H1 (cell line): Measurements from ENCODE around the gene TTC13. TPM values are rescaled to one million over a fixed set of nuclear protein-coding genes. Genes with fewer than 3 reads are reported as not detected.

Source experiments
- CTCF ChIA-PET: fragments of 300-600 bp; sonication (Branson Sonifier 250); formaldehyde crosslinking; loops from one replicate; lab custom pipeline; 2021; ENCODE audit not compliant: partially characterized antibody; lab: Charles Lee
- POLR2A ChIA-PET: fragments of 300-600 bp; sonication (Branson Sonifier 250); formaldehyde crosslinking; loops from one replicate; lab custom pipeline; 2021; ENCODE audit warnings: inconsistent platforms; ENCODE audit not compliant: partially characterized antibody; lab: Charles Lee
- DNase-seq, 2 experiments: peaks; one replicate each; pipeline versions ENCODE4 v3.0.0 to v3.0.0-alpha.2; 2010 to 2022; ENCODE audit warnings: low spot score in 2 of 2, low read depth in 1 of 2, mixed read lengths in 1 of 2
- FAIRE-seq: peaks from 2 replicates; lab custom pipeline; 2011; peaks lifted over from hg19 to GRCh38; lab: Jason Lieb, UNC
- H2AFZ ChIP-seq: 2 replicates; pipeline ENCODE4 v1.8.1; 2012; ENCODE audit warnings: low read length, inconsistent platforms
- H2AK5ac ChIP-seq: 2 replicates; pipeline ENCODE4 v1.6.1; 2013; ENCODE audit warnings: low read depth, low read length
- H2BK120ac ChIP-seq: replicated peaks from 2 replicates; pipeline ENCODE3; 2013; ENCODE audit warnings: low read depth, low read length, inconsistent platforms
- H2BK12ac ChIP-seq: 2 replicates; pipeline ENCODE4 v1.6.1; 2013; ENCODE audit warnings: low read depth, low read length
- H2BK15ac ChIP-seq: 2 replicates; pipeline ENCODE4 v1.6.1; 2013; ENCODE audit warnings: low read length
- H2BK20ac ChIP-seq: 2 replicates; pipeline ENCODE4 v1.6.1; 2013; ENCODE audit warnings: low read length
- H2BK5ac ChIP-seq: 2 replicates; pipeline ENCODE4 v1.6.1; 2013; ENCODE audit warnings: low read depth, low read length
- H3K14ac ChIP-seq: 2 replicates; pipeline ENCODE4 v1.6.1; 2013; ENCODE audit warnings: inconsistent platforms; ENCODE audit not compliant: insufficient read length
- H3K18ac ChIP-seq: 2 replicates; pipeline ENCODE4 v1.6.1; 2013; ENCODE audit warnings: low read length; ENCODE audit errors: extremely low read depth
- H3K23ac ChIP-seq: 2 replicates; pipeline ENCODE4 v1.6.1; 2013; ENCODE audit warnings: inconsistent platforms; ENCODE audit not compliant: insufficient read length
- H3K23me2 ChIP-seq: 2 replicates; pipeline ENCODE4 v1.6.1; 2013; ENCODE audit warnings: low read depth, low read length
- H3K27ac ChIP-seq: 2 replicates; pipeline ENCODE4 v1.6.1; 2011; ENCODE audit warnings: low read depth, low read length, inconsistent platforms
- H3K27me3 ChIP-seq, 4 experiments: replicated peaks in 1 of 4; 1 replicate in 1 of 4; 2 replicates in 3 of 4; pipeline versions ENCODE4 v1.6.1 to v1.8.1; 2011 to 2013; ENCODE audit warnings: low read length in 3 of 4, mild to moderate bottlenecking in 3 of 4, inconsistent platforms in 2 of 4, mixed read lengths in 2 of 4, moderate library complexity in 1 of 4; ENCODE audit not compliant: control insufficient read depth in 3 of 4, insufficient read depth in 3 of 4; ENCODE audit errors: extremely low read depth in 1 of 4
- H3K36me3 ChIP-seq, 4 experiments: 2 replicates each; pipeline versions ENCODE4 v1.6.1 to v1.8.1; 2011 to 2013; ENCODE audit warnings: mild to moderate bottlenecking in 4 of 4, low read length in 3 of 4, moderate library complexity in 2 of 4, control low read depth in 1 of 4, inconsistent platforms in 1 of 4; ENCODE audit not compliant: insufficient read depth in 4 of 4, control insufficient read depth in 2 of 4
- H3K4ac ChIP-seq: replicated peaks from 2 replicates; pipeline ENCODE3; 2013; ENCODE audit warnings: low read length, low read depth, mixed read lengths, inconsistent platforms; ENCODE audit not compliant: insufficient read length
- H3K4me1 ChIP-seq, 4 experiments: replicated peaks in 1 of 4; 1 replicate in 1 of 4; 2 replicates in 3 of 4; pipeline versions ENCODE4 v1.6.1 to v1.8.1; 2011 to 2013; ENCODE audit warnings: low read length in 3 of 4, inconsistent platforms in 2 of 4, mixed read lengths in 1 of 4; ENCODE audit not compliant: insufficient read depth in 4 of 4, control insufficient read depth in 3 of 4
- H3K4me2 ChIP-seq, 2 experiments: 2 replicates each; pipeline versions ENCODE4 v1.6.1 to v1.8.1; 2011 to 2013; ENCODE audit warnings: low read depth in 2 of 2, low read length in 2 of 2, control low read depth in 1 of 2, inconsistent platforms in 1 of 2, mild to moderate bottlenecking in 1 of 2; ENCODE audit not compliant: insufficient read depth in 1 of 2
- H3K4me3 ChIP-seq, 4 experiments: fragments of 200-600, 300-600 bp in 1 of 4; sonication (generic), shearing (Covaris generic), sonication (Bioruptor Twin) in 1 of 4; 2 replicates each; pipeline versions ENCODE4 v1.5.1 to v1.8.1; 2011 to 2016; ENCODE audit warnings: low read length in 4 of 4, low read depth in 3 of 4, control low read depth in 2 of 4, inconsistent platforms in 2 of 4, mild to moderate bottlenecking in 2 of 4, mixed read lengths in 1 of 4, moderate library complexity in 1 of 4; ENCODE audit not compliant: insufficient read depth in 2 of 4; ENCODE audit errors: extremely low read depth in 1 of 4
- H3K56ac ChIP-seq: replicated peaks from 2 replicates; pipeline ENCODE3; 2013; ENCODE audit warnings: low read depth, mild to moderate bottlenecking, mixed read lengths, low read length, inconsistent platforms; ENCODE audit not compliant: insufficient read length
- H3K79me1 ChIP-seq: 2 replicates; pipeline ENCODE4 v1.6.1; 2013; ENCODE audit warnings: low read depth, low read length, control low read depth
- H3K79me2 ChIP-seq, 2 experiments: 2 replicates each; pipeline versions ENCODE4 v1.6.1 to v1.8.1; 2012 to 2013; ENCODE audit warnings: low read length in 2 of 2, mild to moderate bottlenecking in 2 of 2, inconsistent platforms in 1 of 2; ENCODE audit not compliant: insufficient read depth in 2 of 2, control insufficient read depth in 1 of 2
- H3K9ac ChIP-seq, 4 experiments: replicated peaks in 1 of 4; 1 replicate in 1 of 4; 2 replicates in 3 of 4; pipeline versions ENCODE4 v1.6.1 to v1.8.1; 2011 to 2013; ENCODE audit warnings: low read depth in 3 of 4, low read length in 3 of 4, control low read depth in 2 of 4, mild to moderate bottlenecking in 2 of 4, moderate library complexity in 2 of 4, inconsistent platforms in 1 of 4; ENCODE audit errors: extremely low read depth in 1 of 4
- H3K9me3 ChIP-seq, 2 experiments: 2 replicates each; pipeline versions ENCODE4 v1.6.1 to v1.8.1; 2012 to 2013; ENCODE audit warnings: mild to moderate bottlenecking in 2 of 2, moderate library complexity in 2 of 2, control low read depth in 1 of 2, inconsistent platforms in 1 of 2, low read depth in 1 of 2, low read length in 1 of 2, mixed read lengths in 1 of 2; ENCODE audit not compliant: insufficient read depth in 2 of 2
- H4K20me1 ChIP-seq, 2 experiments: replicated peaks in 1 of 2; 2 replicates each; pipeline versions ENCODE3 to v1.8.1; 2011 to 2013; ENCODE audit warnings: inconsistent platforms in 2 of 2, low read length in 2 of 2, mild to moderate bottlenecking in 1 of 2; ENCODE audit not compliant: insufficient read depth in 2 of 2, control insufficient read depth in 1 of 2
- H4K5ac ChIP-seq: 2 replicates; pipeline ENCODE4 v1.6.1; 2013; ENCODE audit warnings: low read length, low read depth, mixed read lengths, inconsistent platforms; ENCODE audit not compliant: insufficient read length
- H4K8ac ChIP-seq: 2 replicates; pipeline ENCODE4 v1.8.0; 2013; ENCODE audit warnings: mild to moderate bottlenecking, moderate library complexity, low read length, inconsistent platforms; ENCODE audit not compliant: insufficient read depth; ENCODE audit errors: extremely low read depth
- H4K91ac ChIP-seq: replicated peaks from 2 replicates; pipeline ENCODE3; 2013; ENCODE audit warnings: low read length, mixed read lengths, inconsistent platforms; ENCODE audit not compliant: insufficient read length
- POU5F1 ChIP-seq: IDR thresholded peaks from 2 replicates; pipeline ENCODE4 v1.6.1; 2011; ENCODE audit warnings: low read depth, mild to moderate bottlenecking, low read length, moderate library complexity
- RFX5 ChIP-seq: IDR thresholded peaks from 2 replicates; pipeline ENCODE4 v1.6.1; 2011; ENCODE audit warnings: low read depth, low read length, improper control_type of control experiment, borderline replicate concordance
- SP1 ChIP-seq: IDR thresholded peaks from 2 replicates; pipeline ENCODE4 v1.6.1; 2011; ENCODE audit warnings: low read depth, low read length
- SUZ12 ChIP-seq: fragments of 200-600 bp; sonication (generic); IDR thresholded peaks from 2 replicates; pipeline ENCODE4 v1.6.1; 2012; ENCODE audit warnings: mild to moderate bottlenecking, inconsistent platforms, low read length, moderate library complexity, mixed read lengths
- TAF7 ChIP-seq: optimal IDR thresholded peaks from 2 replicates; pipeline ENCODE3; 2011; ENCODE audit warnings: low read depth, mild to moderate bottlenecking, inconsistent platforms, low read length, moderate library complexity, borderline replicate concordance
- YY1 ChIP-seq: IDR thresholded peaks from 2 replicates; pipeline ENCODE4 v1.6.1; 2011; ENCODE audit warnings: low read depth, mild to moderate bottlenecking, low read length
- WGBS, 2 experiments: shearing (Covaris generic) in 1 of 2; methylation state at CpG; one replicate each; pipeline versions ENCODE4 v1.1.6 to v1.1.7; 2013 to 2015; ENCODE audit warnings: low lambda C conversion rate in 2 of 2, mixed read lengths in 2 of 2, inconsistent platforms in 1 of 2, low coverage in 1 of 2, missing lambda C conversion rate in 1 of 2; ENCODE audit not compliant: insufficient replicate concordance in 2 of 2, insufficient coverage in 1 of 2, insufficient read length in 1 of 2; ENCODE audit errors: extremely low coverage in 1 of 2, missing lambda C conversion rate in 1 of 2; 5-methylcytosine and 5-hydroxymethylcytosine counted together
- polyA plus RNA-seq, 7 experiments: library from polyadenylated mRNA; depleted of rRNA in 3 of 7; stranded (reverse) in 5 of 7; unstranded in 2 of 7; fragments of >200 nt in 5 of 7; fragments of 200-250 nt in 2 of 7; gene quantifications; 1 replicate in 5 of 7; 2 replicates in 1 of 7; 4 replicates in 1 of 7; pipeline versions ENCODE4 v1.2.1 to v1.2.3, GENCODE V29; 2011 to 2013; ENCODE audit warnings: missing spikeins in 2 of 7, mixed read lengths in 2 of 7
- total RNA-seq: library from RNA; stranded (reverse); fragmentation: NEBNext Ultra II Directional; extraction: Animal tissue kit (Norgen Biotek cat#: 25700); gene quantifications from 2 replicates; pipeline ENCODE4 v1.2.1, GENCODE V29; 2021

TTC13 gene
- total and polyA plus RNA-seq, 2 of the 8 experiments (the other 6 are each of a cell fraction or from before 2014, with no cell fraction given): 3.1 to 7.1 TPM

DNA sequence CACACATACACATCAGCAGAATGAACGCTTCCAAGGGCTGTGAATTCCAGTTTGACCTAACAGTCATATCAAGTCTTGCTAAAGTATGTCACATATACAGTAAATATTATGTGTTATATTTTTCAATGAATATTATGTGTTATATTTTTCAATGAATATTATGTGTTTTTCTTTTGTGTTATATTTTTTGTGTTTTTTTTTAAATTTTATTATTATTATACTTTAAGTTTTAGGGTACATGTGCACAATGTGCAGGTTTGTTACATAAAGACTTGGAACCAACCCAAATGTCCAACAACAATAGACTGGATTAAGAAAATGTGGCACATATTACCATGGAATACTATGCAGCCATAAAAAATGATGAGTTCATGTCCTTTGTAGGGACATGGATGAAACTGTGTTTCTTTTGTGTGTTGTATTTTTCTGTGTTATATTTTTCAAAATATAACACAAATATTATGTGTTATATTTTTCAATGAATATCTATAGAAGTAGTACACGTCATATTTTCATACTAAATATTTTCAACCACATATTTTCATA, 35.5 kb downstream of the TTC13 start:
- H3K4me3 ChIP-seq: no peak overlapping the region
- TF ChIP-seq SP1 (no peak), TAF7 (no peak), RFX5 (no peak), POU5F1 (no peak), SUZ12 (no peak), YY1 (no peak)
- no peak overlapping the region for H3K4ac ChIP-seq
- WGBS, 2 experiments: 97% methylated on average over 2 of the region's 2 CpGs; no CpG with 5 or more reads in 1 of the 2 experiments
- ChIA-PET CTCF (interaction anchor here (1.0 kb wide), 1 partner anchor 22 kb away, joined by 4 read pairs; no protein-coding TSS in a partner anchor), POLR2A (no interaction called here)
- H2BK15ac ChIP-seq: no peak overlapping the region
- no peaks in the 10 kb centered on the region for H3K79me2 ChIP-seq
- no peaks in the 10 kb centered on the region for H3K4me1 ChIP-seq
- H3K14ac ChIP-seq: no peak overlapping the region
- no peaks in the 10 kb centered on the region for H4K20me1 ChIP-seq
- no peak overlapping the region for H4K91ac ChIP-seq
- H3K23ac ChIP-seq: no peak overlapping the region
- no peak overlapping the region for H3K18ac ChIP-seq
- H2AK5ac ChIP-seq: no peak overlapping the region
- no peak overlapping the region for H3K56ac ChIP-seq
- no peaks in the 10 kb centered on the region; a peak in 1 of 8 replicates for H3K36me3 ChIP-seq
- H2BK5ac ChIP-seq: no peak overlapping the region
- no peaks in the 10 kb centered on the region for H3K9me3 ChIP-seq
- no peak overlapping the region for H3K27ac ChIP-seq
- no peak overlapping the region for H2AFZ ChIP-seq
- no peak overlapping the region for H2BK20ac ChIP-seq
- H3K9ac ChIP-seq: no peak overlapping the region
- H3K4me2 ChIP-seq: no peak overlapping the region
- DNase-seq: no peak
- no peak overlapping the region for H2BK12ac ChIP-seq
- no peak overlapping the region for H2BK120ac ChIP-seq
- no peaks in the 10 kb centered on the region for H3K23me2 ChIP-seq
- no peaks in the 10 kb centered on the region; a peak in 2 of 7 replicates for H3K27me3 ChIP-seq
- no peaks in the 10 kb centered on the region for H3K79me1 ChIP-seq
- FAIRE-seq: no peak
- H4K8ac ChIP-seq: no peak overlapping the region
- H4K5ac ChIP-seq: no peak overlapping the region
